Measurements from ENCODE around the gene ATOH8.

The ATOH8 gene

GRCh38 chr2:85802354-85803103, 48.7 kb downstream of the ATOH8 start:
- no peak for DNase-seq

- no peak for DNase-seq
Measured at GRCh38 chr2:85803704-85804425, 50.1 kb downstream of the ATOH8 start.

- DNase-seq: no peak
Measured at GRCh38 chr2:85804583-85804982, 50.8 kb downstream of the ATOH8 start.

GRCh38 chr2:85806358-85807118, 52.7 kb downstream of the ATOH8 start:
- no peak for DNase-seq

GRCh38 chr2:85807756-85808155, 54.0 kb downstream of the ATOH8 start:
- DNase-seq: no peak

GRCh38 chr2:85810371-85811179, 56.8 kb downstream of the ATOH8 start:
- no peak for DNase-seq

- DNase-seq: no peak
Measured at GRCh38 chr2:85811180-85812093, 57.6 kb downstream of the ATOH8 start.

- DNase-seq: no peak
Measured at GRCh38 chr2:85812094-85812735, 58.4 kb downstream of the ATOH8 start.

GRCh38 chr2:85813211-85813981, 59.6 kb downstream of the ATOH8 start:
- no peak for DNase-seq

- DNase-seq: peak in 12 of 14 donors; percentile 63 to 88 (median 80)
Measured at GRCh38 chr2:85813982-85814801, 60.4 kb downstream of the ATOH8 start.

GRCh38 chr2:85814802-85815550, 61.2 kb downstream of the ATOH8 start:
- DNase-seq: peak in 2 of 14 donors; percentile 31 to 40

GRCh38 chr2:85819811-85820510, 66.2 kb downstream of the ATOH8 start:
- DNase-seq: no peak

- DNase-seq: no peak
Measured at GRCh38 chr2:85822766-85823165, 69.0 kb downstream of the ATOH8 start.

- DNase-seq: no peak
Measured at GRCh38 chr2:85823951-85824350, 70.2 kb downstream of the ATOH8 start.

- peak in 11 of 14 donors; percentile 7 to 73 (median 50) for DNase-seq
Measured at GRCh38 chr2:85826990-85827878, 73.4 kb downstream of the ATOH8 start.

GRCh38 chr2:85827879-85828569, 74.2 kb downstream of the ATOH8 start:
- no peak for DNase-seq
